Activated B cell treated with CpG ODN at 0.5 μM for 24 hours (primary cell): ENCODE results near the gene HLA-DQA2. TPM values are rescaled to one million over a fixed set of nuclear protein-coding genes. Genes with fewer than 3 reads are reported as not detected.

ENCODE experiments used
- ATAC-seq: fragments of 200-7000 bp; cut with Tn5 transposase; one replicate; pipeline ENCODE4 v1.10.0; 2021; ENCODE audit warnings: low read depth, mild to moderate bottlenecking, moderate library complexity
- CTCF ChIA-PET: fragments of 350-600 bp; sonication (Branson Sonifier 250); formaldehyde crosslinking; loops from one replicate; lab custom pipeline; 2021; ENCODE audit warnings: antibody characterized with exemption; lab: Charles Lee
- POLR2A ChIA-PET: fragments of 350-600 bp; sonication (Branson Sonifier 250); formaldehyde crosslinking; loops from one replicate; lab custom pipeline; 2021; ENCODE audit warnings: antibody characterized with exemption; lab: Charles Lee
- DNase-seq: peaks from one replicate; pipeline ENCODE4 v3.0.0; 2022
- H3K27ac Mint-ChIP-seq: one replicate; pipeline ENCODE4 v1.8.0; 2020; ENCODE audit warnings: mixed read lengths
- H3K27me3 Mint-ChIP-seq: one replicate; pipeline ENCODE4 v1.8.0; 2021; ENCODE audit warnings: mixed read lengths
- H3K36me3 Mint-ChIP-seq: one replicate; pipeline ENCODE4 v1.8.0; 2021; ENCODE audit warnings: low read depth, mixed read lengths
- H3K4me1 Mint-ChIP-seq: one replicate; pipeline ENCODE4 v1.8.0; 2021; ENCODE audit warnings: mixed read lengths
- H3K4me3 Mint-ChIP-seq: one replicate; pipeline ENCODE4 v1.8.0; 2020; ENCODE audit warnings: mild to moderate bottlenecking, mixed read lengths
- H3K9me3 Mint-ChIP-seq: one replicate; pipeline ENCODE4 v1.8.0; 2020; ENCODE audit warnings: mixed read lengths
- intact Hi-C: fragments of 100-400 bp; cut with micrococcal nuclease; formaldehyde crosslinking; loops from one replicate; pipeline ENCODE4 v1.15.1; 2024
- total RNA-seq: library from RNA; stranded (reverse); gene quantifications from 2 replicates; pipeline ENCODE4 v1.2.3, GENCODE V29; 2022
- TF ChIP-seq, protein P1 (sequence below): fragments of 200-600 bp; IDR thresholded peaks from one replicate; pipeline ENCODE4 v1.8.0; 2022; ENCODE audit warnings: antibody characterized with exemption, mild to moderate bottlenecking

HLA-DQA2 gene
- total RNA-seq, 1 donor from 2014 or later = 231 TPM

DNA sequence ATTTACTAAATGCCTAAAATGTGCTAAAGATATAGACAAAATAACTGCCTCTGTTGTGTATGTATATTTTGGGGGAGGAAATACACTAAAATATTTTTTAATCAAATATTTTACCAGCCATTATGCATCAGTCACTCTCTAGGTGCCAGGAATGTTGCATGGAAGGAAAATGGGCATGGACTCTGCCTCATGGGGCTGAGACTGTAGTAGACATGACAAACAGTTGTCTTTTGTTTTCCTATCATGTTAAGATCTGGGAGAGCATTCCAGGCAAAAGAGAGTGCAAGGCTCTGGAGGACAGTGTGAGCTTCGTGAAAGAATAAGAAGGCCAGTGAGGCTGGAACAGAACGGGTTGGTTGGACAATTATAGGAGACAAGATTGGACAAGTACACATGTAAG, 49.1 kb downstream of the HLA-DQA2 start:
- CTCF ChIA-PET = no interaction called here

DNA sequence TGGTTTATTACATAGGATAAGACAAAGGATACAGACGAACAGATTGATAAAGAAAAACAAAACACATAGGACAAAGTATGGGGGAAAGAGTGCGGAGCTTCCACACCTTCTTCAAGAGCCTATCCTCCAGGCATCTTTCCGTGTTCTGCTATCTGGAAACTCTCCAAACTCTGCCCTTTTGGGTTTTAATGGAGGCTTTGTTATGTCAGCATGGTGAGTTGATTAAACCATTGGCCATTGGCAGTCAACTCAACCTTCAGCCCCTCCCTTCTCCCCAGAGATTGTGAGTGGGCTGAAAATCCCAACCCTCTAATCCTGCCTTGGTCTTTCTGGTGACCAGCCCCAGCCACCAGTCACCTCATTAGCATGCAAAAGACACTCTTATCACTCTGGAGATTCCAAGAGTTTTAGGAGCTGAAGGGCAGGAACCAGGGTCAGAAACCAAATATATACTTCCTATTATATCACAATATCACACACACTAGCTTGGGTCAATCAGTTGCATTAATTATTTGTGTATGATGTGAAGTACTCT, 51.8 kb downstream of the HLA-DQA2 start:
- no peaks in the 10 kb centered on the region for H3K27me3 Mint-ChIP-seq
- H3K36me3 Mint-ChIP-seq = no peaks in the 10 kb centered on the region
- H3K4me3 Mint-ChIP-seq = no peak overlapping the region
- TF ChIP-seq, protein P1, sequence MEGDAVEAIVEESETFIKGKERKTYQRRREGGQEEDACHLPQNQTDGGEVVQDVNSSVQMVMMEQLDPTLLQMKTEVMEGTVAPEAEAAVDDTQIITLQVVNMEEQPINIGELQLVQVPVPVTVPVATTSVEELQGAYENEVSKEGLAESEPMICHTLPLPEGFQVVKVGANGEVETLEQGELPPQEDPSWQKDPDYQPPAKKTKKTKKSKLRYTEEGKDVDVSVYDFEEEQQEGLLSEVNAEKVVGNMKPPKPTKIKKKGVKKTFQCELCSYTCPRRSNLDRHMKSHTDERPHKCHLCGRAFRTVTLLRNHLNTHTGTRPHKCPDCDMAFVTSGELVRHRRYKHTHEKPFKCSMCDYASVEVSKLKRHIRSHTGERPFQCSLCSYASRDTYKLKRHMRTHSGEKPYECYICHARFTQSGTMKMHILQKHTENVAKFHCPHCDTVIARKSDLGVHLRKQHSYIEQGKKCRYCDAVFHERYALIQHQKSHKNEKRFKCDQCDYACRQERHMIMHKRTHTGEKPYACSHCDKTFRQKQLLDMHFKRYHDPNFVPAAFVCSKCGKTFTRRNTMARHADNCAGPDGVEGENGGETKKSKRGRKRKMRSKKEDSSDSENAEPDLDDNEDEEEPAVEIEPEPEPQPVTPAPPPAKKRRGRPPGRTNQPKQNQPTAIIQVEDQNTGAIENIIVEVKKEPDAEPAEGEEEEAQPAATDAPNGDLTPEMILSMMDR = no peak
- no peaks in the 10 kb centered on the region for H3K9me3 Mint-ChIP-seq
- intact Hi-C loops = loop anchor here (10.0 kb wide), 1 partner anchor 748 kb away; no protein-coding TSS in a partner anchor
- peaks cover 40% of the 10 kb centered on the region for H3K4me1 Mint-ChIP-seq
- ATAC-seq (no peak), DNase-seq (no peak)
- ChIA-PET POLR2A (interaction anchor here (1.5 to 2.5 kb wide), 4 partner anchors 21 to 74 kb away, joined by 4 to 16 read pairs (median 10); partner anchors contain the start of genes PSMB9, TAP1 and TAP2), CTCF (interaction anchor here (0.9 to 3.2 kb wide), 7 partner anchors 10 to 548 kb away, joined by 3 to 33 read pairs (median 9); partner anchors contain the start of gene TAP2)
- no peak overlapping the region for H3K27ac Mint-ChIP-seq

More for the DNA sequence above, 49.1 kb downstream of the HLA-DQA2 start:
- POLR2A ChIA-PET = no interaction called here
- DNase-seq (no peak), ATAC-seq (no peak)
- peaks cover 20% of the 10 kb centered on the region for H3K4me1 Mint-ChIP-seq
- H3K27me3 Mint-ChIP-seq = no peaks in the 10 kb centered on the region
- no peak overlapping the region for H3K4me3 Mint-ChIP-seq
- TF ChIP-seq, protein P1 = no peak
- H3K36me3 Mint-ChIP-seq = no peaks in the 10 kb centered on the region
- no peaks in the 10 kb centered on the region for H3K9me3 Mint-ChIP-seq
- intact Hi-C loops = loop anchor here (10.0 kb wide), 1 partner anchor 746 kb away; no protein-coding TSS in a partner anchor
- H3K27ac Mint-ChIP-seq = no peak overlapping the region

DNA sequence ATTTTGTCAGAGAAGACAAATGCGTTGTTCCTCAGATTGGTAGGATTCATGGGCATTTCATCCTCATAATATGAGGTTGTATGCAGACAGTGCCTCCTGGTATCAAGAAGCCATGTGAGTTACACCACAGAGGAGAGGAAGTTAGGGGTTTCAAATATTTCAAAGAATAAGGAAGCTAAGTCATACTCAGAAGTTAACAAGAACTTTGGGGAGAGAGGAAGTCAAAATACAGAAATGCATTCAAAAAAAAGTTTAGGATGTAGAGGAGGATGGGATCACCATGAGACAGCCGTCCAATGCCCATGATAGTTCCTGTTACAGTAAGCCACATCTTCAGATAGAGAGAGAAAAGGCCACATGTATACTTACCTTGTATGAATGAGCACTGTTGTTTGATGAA, 53.3 kb downstream of the HLA-DQA2 start:
- CTCF ChIA-PET = interaction anchor here (0.9 to 3.2 kb wide), 10 partner anchors 9 to 676 kb away, joined by 3 to 33 read pairs (median 4); partner anchors contain the start of gene TAP2
- Mint-ChIP-seq H3K4me1 (peaks cover 40% of the 10 kb centered on the region), H3K27me3 (no peaks in the 10 kb centered on the region), H3K27ac (peak overlapping the region; percentile 67), H3K36me3 (no peaks in the 10 kb centered on the region), H3K4me3 (no peak overlapping the region), H3K9me3 (peaks cover 6% of the 10 kb centered on the region)
- DNase-seq = no peak
- intact Hi-C loops = loop anchor here (10.0 kb wide), 1 partner anchor 750 kb away; no protein-coding TSS in a partner anchor
- POLR2A ChIA-PET = interaction anchor here (0.6 to 2.5 kb wide), 12 partner anchors 20 to 965 kb away, joined by 3 to 16 read pairs (median 3); partner anchors contain the start of genes PSMB9, TAP1 and TAP2
- TF ChIP-seq, protein P1 = no peak
- ATAC-seq = no peak

Other genes with a start within 250 kb of the HLA-DQA2 start
- gene HLA-DRB5, start 211.1 kb upstream of the HLA-DQA2 start, total RNA-seq = 196 and 199 TPM in 2 replicates
- 621 and 630 TPM in 2 replicates for gene HLA-DRB1, start 151.5 kb upstream of the HLA-DQA2 start, total RNA-seq
- 628 and 664 TPM in 2 replicates for gene HLA-DQA1, start 104.0 kb upstream of the HLA-DQA2 start, total RNA-seq
- 262 and 310 TPM in 2 replicates for gene HLA-DQB1, start 74.7 kb upstream of the HLA-DQA2 start, total RNA-seq
- 95.7 and 107 TPM in 2 replicates for gene HLA-DQB2, start 22.1 kb downstream of the HLA-DQA2 start, total RNA-seq
- gene HLA-DOB, start 75.6 kb downstream of the HLA-DQA2 start, total RNA-seq = 95.6 and 101 TPM in 2 replicates
- gene TAP2, start 97.3 kb downstream of the HLA-DQA2 start, total RNA-seq = 141 and 172 TPM in 2 replicates
- 182 and 194 TPM in 2 replicates for gene PSMB8, start 102.7 kb downstream of the HLA-DQA2 start, total RNA-seq
- gene TAP1, start 112.3 kb downstream of the HLA-DQA2 start, total RNA-seq = 148 and 151 TPM in 2 replicates
- 198 and 223 TPM in 2 replicates for gene PSMB9, start 112.8 kb downstream of the HLA-DQA2 start, total RNA-seq
- gene HLA-DMB, start 199.6 kb downstream of the HLA-DQA2 start, total RNA-seq = 341 and 365 TPM in 2 replicates
- gene HLA-DMA, start 211.7 kb downstream of the HLA-DQA2 start, total RNA-seq = 371 and 387 TPM in 2 replicates
- gene BRD2, start 227.2 kb downstream of the HLA-DQA2 start, total RNA-seq = 347 and 370 TPM in 2 replicates